Activated effector memory CD4-positive, alpha-beta T cell treated with anti-CD3 and anti-CD28 coated beads, Interleukin-2, amount 50 U/mL, for 16 hours (primary cell): Measurements from ENCODE around the gene IL17RA.

ENCODE experiments used
- DNase-seq: peaks from one replicate; pipeline ENCODE4 v3.0.0-alpha.2; 2020

The IL17RA gene

DNA sequence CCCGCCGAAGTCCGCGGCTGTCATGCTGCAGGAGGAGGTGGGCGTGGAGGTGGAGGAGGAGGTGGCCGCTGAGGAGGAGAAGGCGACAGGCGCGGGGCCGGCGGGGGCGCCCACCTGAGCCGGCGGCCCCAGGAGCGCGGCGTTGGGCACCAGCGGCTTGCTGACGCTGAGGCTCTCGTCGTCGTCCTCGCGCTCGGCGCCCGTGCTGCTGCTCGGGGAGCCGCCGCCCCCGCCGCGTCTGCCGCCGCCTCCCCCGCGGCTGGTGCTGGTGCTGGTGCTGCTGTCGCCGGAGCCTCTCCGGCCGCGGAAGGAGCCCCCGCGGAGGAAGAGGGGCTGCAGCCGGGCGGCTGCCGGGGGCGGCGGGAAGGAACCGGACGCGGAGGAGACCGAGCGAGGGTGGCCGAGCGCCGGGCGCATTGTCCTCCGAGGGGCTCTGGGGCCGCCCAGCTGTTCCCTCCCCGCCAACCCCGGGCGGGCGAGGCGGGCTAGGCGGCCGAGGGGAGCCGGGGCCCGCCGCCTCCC, 36.0 kb downstream of the IL17RA start:
- peak; percentile 71 for DNase-seq

DNA sequence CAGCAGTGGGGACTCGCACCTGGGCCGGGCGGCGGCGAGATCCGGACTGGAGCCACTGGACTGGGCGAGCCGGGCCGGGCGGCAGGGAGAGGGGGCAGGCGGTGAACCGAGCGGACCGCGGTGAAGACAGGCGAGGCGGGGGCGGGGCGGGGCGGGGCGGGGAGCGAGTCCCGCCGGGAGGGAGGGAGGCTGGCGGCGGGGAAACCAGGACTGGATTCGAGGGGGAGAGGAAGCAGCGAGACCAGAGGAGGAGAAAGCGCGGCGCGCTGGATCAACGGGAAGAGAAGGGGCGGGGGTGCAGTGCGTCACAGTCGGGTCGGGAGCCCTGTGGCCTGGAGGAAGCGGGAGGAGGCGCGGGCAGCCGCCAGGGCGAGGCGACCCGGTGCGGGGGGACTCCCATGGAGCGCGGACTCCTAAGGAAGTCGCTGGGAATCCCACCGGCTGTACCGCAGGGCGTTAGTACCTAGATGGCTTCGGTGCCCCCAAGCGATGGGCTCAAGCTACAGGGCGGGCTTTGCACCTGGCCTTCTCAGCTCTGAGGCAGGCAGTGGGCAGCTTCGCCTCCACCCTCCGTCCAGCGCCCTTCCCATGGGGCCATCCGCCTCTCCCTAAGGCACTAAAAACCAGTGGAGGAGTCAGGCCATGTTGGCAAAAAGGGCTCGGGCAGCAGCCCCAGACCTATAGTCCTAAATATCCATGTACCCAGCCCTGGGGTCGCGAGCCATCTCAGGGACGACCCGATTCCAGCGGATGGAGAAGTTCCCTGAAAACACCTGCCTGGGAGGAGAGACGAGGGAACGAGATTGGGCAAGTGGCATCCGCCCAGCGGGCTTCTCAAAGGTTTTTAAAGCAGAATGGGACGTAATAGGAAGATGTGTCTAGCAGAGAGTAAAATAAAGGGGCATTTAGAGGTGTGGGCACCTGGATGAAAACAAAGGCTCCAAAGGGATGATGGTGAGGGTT, 36.7 kb downstream of the IL17RA start, which contains the start of gene TMEM121B:
Gene TMEM121B (minus strand): TSS at position 128 of the 963 bp plus-strand sequence. CDS start 233 bp downstream, outside the sequence.
- DNase-seq, result no peak

DNA sequence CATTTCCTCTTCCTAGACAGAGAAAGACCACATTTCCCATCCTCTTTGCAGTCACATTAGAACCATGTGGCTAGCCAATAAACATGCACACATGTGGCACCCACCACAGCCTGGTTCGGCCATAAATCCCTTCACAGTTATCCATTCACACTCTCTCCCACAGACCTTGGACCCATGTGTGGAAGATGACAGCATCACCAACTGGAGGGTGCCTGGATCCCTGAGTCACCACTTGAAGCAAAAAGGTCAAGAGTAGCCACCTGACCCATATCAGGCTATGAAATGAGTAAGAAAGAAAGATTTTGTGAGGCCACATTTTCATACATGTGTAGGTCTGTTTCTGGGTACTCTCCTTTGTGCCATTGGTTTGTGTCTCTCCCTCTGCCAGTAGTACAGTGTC, 45.4 kb downstream of the IL17RA start:
- DNase-seq, result no peak

DNA sequence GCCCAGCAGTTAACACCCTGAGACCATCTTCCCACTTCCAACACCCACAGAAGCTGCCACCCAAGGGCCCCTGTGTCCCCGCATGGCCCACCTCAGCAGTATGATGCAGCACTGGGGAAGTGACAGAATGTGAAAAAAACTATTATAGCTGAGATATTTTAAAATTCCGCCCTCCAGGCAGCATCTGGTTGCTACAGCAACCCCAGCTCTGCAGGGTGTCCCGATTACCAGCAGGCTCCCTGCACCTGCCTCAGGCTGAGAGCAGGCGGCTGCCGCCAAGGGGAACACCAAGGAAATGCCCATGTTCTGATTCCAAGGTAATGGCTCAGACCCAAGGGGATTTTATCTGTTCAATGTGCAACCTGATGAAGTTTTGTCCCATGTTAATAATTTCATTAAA, 46.9 kb downstream of the IL17RA start:
- no peak for DNase-seq

DNA sequence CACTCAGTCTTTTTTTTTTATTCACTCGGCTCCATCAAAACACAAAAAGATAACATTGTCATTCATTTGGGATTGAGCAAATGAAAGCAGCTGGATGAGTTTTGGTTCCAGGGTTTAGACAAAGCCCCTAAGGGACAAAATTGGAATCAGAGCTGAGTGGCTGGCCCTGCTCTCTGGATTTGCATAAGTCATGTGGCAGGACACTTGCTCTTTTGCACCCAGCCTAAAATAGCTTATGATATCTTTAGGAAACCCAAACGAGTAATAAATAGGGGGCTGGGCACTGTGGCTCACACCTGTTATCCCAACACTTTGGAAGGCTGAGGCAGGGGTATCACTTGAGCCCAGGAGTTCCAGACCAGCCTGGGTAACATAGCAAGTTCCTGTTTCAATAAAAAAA, 47.3 kb downstream of the IL17RA start:
- no peak for DNase-seq

DNA sequence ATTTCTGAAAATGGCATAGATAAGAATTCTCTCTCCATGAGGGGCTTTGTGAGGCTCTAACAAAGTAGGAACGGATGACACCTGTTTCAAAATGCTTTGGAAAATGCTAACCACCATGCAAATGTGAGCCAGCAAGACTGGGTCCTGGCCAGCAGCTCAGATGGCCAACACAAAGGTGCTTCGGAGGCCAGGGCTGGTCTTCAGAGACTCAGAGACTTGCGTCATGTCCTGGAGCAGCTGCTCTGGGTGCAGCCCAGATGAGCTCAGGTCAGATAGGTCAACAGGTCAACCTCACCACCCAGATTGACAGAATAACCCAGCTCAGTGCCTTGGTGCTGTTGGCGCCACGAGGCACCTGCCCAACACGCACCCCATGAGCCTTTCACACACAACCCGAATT, 48.3 kb downstream of the IL17RA start:
- no peak for DNase-seq

DNA sequence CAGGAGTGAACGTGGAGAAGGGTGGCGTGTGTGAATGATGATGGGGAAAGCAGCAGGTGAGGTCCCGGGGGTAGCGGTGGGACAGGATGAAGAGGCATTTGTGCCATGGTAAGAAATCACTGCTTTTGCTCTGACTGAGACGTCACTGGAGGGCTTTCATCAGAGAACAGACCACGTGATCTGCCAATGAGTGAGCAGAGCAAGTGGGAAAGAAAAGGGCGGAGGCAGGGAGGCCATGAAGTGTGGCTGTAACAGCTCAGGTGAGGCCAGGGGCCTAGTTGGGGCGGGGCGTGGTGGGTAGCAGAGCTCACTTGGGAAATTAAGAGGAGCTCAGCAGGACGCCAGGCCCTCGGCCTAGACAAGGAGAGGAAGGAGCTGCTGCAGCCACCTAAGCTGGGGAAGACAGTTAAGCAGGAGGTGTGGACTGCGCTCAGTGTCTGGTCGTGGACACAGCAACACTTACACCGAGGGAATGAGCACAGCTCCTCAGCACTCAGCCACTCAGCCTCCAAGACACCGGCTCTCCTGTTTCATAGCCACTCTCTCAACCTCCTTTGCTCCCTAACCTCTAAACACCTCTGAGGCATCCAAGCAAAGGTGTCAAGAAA, 50.5 kb downstream of the IL17RA start:
- DNase-seq, result no peak

DNA sequence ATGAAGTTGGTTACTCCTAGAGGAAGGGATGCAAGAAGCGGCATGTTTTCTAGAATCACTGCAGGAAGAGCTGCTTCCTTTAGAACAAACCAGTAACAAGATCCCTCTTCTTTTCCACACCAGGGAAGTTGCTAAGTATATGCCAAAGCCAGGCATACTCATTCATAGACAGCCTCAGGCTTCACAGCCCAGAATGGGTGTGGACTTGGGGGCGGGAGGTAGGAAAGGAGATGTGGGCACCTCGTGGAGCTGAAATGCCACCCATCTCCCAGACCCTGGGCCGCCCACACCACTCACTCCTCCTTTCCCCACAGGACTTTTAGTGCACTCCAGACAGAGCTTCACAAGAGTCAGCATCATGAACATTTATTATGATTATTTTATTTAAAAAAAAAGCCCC, 52.4 kb downstream of the IL17RA start:
- DNase-seq, result no peak

DNA sequence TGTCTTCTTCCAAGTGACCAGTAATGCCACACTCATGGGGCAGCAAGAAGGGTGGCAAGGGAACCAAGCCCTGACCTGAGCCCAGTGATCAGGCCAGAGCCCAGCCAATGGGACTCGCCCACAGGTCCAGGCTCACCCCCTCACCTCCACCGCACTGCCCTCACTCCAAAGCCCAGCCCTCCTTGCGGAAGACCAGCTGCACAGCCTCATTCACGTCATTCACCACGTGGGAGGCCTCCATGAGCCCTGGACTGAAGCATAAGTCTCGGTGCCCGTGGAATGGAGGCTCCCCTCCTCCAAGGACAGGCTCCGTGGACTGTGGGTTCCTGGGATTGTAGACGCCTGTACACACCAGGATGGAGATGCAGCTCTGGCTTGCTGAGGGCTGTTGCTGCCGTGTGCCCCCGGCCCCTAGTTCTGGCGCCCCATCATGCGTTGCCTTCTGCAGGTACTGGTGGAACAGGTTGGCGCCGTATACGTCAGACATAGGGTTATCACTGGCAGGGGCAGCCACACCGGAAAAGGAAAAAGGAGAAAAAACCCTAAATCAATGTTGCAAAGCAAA, 53.1 kb downstream of the IL17RA start:
- no peak for DNase-seq

DNA sequence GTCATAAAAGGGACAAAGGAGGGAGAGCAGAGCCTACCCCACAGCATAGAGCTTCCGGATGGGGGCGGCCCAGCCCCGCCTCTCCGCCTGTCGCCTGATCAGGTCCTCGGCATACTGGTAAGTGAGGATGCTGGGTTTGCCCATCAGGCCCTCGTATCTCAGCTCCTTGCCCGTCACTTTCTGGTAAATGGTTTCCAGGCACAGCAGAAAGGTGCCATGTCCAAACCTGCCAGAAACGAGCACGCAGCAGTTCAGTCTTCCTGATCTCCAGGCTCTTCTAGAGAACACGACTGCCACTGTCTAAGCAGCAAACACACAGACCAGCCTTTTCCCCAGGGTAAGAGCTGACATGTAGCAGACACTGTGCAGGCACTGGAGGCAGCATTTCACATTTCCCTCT, 53.7 kb downstream of the IL17RA start:
- DNase-seq, result no peak

DNA sequence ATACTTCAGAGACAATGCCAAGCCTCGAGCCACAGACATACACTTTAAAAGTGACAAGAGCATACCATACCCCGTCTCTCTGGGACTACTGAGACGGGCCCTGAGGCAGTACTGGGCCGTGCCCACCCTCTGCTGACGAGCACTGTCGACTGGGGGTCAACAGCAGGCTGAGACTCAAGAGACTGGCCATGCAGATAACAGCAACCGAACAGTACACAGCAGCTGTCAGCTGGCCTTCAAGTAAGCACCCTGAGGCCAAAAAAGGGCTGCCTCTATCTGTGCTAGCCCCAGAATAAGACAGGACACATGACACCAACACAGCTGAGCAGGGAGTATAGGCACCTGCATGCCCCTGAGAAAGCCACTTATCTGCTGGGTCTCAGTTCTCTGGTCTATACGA, 55.2 kb downstream of the IL17RA start:
- no peak for DNase-seq

DNA sequence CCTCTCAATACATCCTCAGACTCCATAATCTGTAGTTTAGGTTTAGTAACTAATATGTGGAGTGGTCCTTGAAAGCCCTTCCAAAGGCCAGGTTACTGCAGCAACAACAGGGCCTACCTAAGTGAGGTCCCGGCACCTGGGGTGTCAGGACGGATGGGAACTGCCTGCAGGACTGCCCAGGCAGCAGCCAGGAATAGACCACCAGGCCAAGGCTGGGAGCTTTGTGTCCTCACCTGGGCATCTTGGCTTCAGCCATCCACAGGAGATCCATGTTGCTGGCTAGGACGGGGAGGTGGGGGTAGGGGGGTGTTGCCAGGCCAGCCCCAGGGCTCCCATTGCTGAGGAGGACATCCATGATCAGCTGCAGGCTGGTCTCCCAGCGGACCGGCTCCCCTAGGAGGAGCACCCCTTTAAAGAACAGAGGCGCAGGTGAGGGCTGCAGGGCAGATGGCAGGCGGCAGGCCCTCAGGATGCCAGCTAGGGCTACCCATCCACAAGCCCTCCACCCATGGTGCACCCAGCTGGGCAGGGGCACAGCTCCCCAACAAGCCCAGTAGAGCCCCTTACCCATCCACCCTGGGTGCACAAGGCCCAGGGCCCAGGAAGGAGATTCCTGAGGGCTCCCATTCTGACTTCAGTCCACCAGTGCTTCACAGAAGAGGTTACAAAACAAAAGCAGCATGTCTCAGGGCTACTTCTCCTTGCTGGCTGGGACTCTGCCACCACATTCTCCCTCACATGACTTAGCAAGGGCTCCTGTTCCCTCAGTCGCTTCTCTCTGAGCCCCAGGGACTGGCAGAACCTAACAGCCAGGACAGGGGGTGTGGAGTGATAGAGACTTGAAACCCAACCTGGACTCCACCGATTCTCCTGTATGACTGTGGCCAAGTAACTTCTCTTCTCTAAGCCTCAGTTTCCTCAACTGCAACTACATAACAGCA, 56.3 kb downstream of the IL17RA start:
- peak; percentile 42 for DNase-seq

DNA sequence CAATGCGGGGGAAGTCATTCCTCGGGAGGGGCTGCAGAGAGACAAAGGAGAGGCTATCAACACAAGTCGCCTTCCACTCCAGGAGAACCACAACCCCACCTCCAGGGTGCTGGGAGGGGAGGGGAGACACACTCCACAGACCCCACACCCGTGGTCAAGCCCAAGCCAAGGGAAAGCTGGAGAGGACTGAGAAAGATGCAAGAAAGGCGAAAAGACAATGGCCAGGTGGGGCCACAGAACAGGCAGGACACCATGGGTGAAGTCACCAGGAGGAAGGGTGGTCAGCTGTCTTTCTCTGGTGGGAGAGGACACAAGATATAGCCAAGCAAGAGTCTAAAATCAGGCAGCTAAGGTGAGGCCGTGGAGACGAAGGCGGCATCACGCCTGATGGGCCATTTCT, 58.3 kb downstream of the IL17RA start:
- DNase-seq, result no peak

DNA sequence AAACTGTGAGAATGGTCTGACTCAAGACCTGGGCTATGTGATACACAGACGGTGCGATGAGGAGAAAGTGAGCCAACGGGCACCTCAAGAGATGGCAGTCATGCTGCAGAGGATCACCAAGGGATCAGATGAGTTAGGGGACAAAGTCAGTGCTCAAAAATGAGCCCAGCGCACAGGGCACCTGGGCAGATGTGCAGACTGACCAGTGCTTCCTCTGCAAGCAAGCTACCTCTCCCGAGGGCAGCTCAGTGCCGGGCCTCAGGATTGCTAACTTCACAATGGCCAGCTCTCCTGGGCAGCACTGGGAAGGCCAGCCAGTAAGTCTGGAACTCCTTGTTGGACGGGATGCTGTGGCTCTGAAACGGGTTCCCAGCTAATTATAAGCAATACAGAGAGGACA, 59.0 kb downstream of the IL17RA start:
- DNase-seq, result peak; percentile 43

DNA sequence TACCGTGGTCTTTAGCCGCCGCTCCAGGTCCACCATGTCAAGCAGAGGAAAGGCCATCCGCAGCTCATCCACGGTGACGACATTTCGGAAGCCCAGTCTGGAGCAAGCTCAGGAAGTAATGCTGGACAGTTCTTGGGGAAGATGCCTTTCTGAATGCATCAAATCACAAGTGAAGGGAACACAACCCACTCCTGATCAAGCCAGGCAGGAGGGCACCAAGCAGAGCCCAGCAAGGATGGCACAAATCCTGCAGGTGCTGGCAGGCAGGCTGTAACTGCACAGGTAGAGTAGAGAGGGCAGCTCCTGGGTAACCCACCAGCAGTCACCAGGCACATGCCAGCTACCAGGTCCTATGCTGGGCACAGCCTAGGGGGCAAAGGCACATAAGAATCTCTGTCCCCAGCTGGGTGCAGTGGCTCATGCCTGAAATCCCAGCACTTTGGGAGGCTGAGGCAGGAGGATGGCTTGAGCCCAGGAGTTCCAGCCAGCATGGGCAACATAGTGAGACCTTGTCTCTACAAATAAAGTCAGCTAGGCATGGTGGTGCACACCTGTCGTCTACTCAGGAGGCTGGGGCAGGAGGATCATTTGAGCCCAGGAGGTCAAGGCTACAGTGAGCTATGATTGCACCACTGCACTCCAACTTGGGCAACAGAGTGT, 60.4 kb downstream of the IL17RA start:
- peak; percentile 50 for DNase-seq

DNA sequence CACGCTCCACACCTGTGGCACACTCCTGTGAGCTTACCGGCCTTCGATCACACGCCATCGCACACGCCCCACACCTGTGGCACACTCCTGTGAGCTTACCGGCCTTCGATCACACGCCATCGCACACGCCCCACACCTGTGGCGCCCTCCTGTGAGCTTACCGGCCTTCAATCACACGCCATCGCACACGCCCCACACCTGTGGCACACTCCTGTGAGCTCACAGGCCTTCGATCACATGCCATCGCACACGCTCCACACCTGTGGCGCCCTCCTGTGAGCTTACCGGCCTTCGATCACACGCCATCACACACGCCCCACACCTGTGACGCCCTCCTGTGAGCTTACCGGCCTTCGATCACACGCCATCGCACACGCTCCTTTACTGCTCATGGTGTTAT, 62.7 kb downstream of the IL17RA start:
- peak; percentile 27 for DNase-seq

DNA sequence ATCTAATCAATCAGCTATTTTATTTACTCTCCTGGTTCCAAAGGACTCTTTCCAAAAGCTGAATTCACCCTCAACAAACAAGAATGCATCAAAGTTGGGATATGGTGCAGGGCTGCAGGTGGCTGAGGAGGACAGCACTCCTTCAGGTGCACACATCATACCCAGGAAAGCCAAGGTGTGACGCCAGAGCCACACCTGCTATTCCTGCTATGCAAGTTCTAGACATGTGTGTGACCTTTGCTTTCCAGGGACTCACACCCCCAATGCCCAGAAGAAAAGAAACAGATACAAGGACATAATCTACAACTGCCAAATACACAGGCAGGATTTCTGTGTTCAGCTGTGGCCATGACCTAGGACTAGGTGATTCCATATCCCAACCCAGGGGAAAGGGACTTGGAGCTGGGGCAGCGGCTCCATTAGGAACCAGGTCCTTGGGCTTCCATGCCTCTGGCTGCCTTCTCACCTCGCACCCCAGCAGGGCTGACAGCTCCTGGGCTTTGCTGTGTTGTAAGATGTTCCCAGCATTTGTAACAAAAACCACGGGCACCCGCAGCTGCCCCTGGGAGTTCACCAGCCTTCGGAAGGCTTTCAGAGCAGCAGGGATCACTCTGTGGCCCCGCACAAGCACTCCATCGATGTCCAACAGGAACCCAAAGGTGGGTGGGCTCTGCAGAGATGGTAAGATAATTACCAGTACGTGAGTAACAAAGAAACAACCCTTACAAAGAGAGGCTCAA, 64.4 kb downstream of the IL17RA start:
- peak; percentile 14 for DNase-seq

DNA sequence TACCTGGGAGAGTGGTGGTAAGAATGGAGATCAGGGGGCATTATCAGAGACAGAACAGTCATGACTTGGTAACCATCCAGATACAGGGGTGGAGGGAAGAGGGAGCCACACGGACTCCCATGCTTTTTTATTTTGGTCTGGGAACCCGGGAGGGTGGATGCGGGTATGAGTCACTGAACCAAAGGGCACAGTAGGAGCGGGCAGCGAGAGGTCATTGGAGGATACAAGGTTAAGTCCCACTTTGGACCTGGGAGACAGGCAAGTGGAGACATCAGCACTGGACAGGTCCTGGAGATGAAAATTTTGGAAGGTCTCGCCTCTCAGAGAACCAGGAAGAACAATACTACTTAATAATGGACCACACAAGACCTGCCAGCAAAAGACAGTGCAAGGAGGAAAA, 67.5 kb downstream of the IL17RA start:
- DNase-seq, result no peak

DNA sequence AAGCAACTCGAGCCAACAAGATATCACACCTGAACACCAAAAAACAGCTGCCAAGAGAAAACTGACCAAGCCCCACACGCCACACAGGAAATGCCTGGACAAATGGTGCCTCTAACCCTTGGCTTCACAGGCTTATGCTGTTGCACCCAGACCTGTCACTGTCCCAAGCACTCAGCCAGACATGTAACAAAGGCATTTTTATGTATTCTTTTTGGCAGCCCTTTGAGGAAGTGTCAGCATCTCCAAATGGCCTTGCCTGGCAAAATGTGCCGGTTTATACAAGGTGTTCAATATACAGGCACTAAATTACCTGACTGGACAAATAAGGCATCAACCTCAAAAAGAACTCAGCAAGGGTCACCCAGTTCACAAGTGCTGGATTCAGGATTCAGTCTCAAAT, 68.2 kb downstream of the IL17RA start:
- no peak for DNase-seq

DNA sequence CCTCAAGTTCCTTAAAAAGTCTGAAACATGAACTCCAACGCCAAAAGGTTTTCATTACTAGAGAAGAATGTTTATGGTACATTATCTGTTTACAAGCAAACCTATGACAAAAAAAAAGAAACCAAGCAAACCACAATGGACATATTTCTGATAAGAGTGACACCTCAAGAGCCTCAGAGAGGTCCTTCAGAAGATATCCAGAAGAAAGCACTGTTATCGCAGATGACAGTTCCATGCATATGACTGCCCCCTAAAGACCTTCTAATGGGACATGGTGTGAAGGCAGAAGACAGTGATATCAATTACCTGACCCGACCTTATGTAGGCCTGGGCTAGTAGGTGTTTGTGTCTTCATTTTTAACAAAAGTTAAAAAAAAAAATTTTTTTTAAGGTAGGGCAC, 71.1 kb downstream of the IL17RA start:
- no peak for DNase-seq

DNA sequence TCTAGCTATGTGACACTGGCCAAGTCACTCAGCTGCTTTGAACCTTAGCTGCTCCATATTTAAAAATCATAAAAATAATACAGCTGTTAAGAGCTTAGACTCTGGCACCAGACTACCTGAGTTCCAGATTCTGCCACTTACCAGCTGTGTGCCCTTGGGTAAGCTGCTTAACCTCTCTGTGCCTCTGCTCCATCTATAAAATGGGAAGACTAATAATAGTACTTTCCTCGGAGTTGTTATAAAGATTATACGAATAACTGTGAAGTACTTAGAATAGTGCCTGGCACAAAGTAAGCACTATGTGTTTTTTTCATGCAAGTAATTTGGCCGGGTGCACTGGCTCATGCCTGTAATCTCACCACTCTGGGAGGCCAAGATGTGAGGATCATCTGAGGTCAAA, 72.9 kb downstream of the IL17RA start:
- no peak for DNase-seq
